Measurements from ENCODE around the gene PRDM10.
A peak's percentile ranks its signal among the peaks of the same experiment; 100 is the strongest.

Gene PRDM10

DNA sequence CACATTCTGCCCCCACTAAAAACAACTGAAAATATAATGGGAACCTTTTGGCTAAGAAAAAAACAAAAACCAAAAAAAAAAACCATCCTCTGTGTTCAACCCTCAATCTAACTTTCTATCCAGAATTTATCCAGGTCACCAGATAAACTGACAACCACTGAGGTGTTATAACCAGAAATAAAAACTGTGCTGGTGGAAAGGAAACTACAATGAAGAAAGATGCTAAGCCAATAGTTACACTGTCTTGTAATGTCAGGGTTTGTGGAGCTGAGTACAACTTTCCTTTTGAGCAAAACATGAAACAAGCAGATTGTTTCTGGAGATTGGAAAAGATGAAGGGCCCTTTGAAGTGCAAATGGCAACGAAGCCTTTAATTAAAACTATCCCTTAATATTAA is 50.8 kb downstream of the PRDM10 start:
- peaks cover 27% of the 10 kb centered on the region for H3K36me3 Mint-ChIP-seq (ENCODE audit: low read depth)

DNA sequence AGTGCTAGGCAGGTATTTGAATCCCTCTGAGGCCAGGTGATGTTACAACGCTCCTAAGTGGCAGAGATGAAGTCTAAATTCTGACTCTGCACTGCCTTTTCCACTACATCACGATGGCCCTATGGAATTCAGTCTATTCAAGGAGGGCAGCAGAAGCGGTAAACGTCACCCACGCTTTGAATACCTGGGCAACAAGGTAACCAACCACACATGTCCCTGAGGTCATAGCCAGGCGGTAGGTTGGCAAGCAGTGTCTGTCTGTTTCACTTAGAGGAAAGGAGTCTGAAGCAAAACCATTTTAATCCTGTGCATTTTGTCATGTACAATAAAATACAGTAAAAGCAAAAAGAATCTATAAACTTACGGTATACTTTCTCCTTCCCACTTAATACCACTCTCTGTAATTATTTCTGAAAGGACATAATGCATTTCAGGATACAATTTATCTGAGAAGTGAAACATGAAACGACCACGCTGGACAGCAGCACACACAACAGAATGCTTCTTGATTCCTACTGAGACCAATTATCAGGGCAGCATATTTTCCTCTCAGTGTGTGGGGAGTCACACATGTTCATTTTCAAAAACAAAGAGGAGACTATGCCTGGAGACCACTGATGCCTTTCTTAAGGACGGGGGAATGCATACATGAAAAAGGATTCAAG is 51.3 kb downstream of the PRDM10 start:
- H3K27me3 Mint-ChIP-seq (ENCODE audit: low read depth, poor library complexity): no peaks in the 10 kb centered on the region
- H3K27ac Mint-ChIP-seq: no peak overlapping the region
- TF ChIP-seq CTCF (IDR thresholded peaks at IDR 0.05): no peak
- H3K9me3 Mint-ChIP-seq: no peaks in the 10 kb centered on the region
- H3K4me1 Mint-ChIP-seq: peaks cover 38% of the 10 kb centered on the region
- H3K36me3 Mint-ChIP-seq (ENCODE audit: low read depth): peaks cover 28% of the 10 kb centered on the region
- no peak for DNase-seq
- H3K4me3 Mint-ChIP-seq: no peak overlapping the region

More for the DNA sequence above, 50.8 kb downstream of the PRDM10 start:
- Mint-ChIP-seq H3K27me3 (ENCODE audit: low read depth, poor library complexity) (no peaks in the 10 kb centered on the region), H3K9me3 (no peaks in the 10 kb centered on the region), H3K4me3 (no peak overlapping the region), H3K4me1 (peaks cover 33% of the 10 kb centered on the region), H3K27ac (peak overlapping the region; percentile 78)
- DNase-seq: no peak
- TF ChIP-seq CTCF (IDR thresholded peaks at IDR 0.05): no peak

GRCh38 chr11:129950101-129951091 is 52.2 kb downstream of the PRDM10 start:
- TF ChIP-seq CTCF (IDR thresholded peaks at IDR 0.05): no peak
- Mint-ChIP-seq H3K27me3 (ENCODE audit: low read depth, poor library complexity) (peaks cover 4% of the 10 kb centered on the region), H3K27ac (peak overlapping the region; percentile 71), H3K4me3 (no peak overlapping the region), H3K9me3 (no peaks in the 10 kb centered on the region), H3K4me1 (peaks cover 39% of the 10 kb centered on the region), H3K36me3 (ENCODE audit: low read depth) (peaks cover 27% of the 10 kb centered on the region)
- DNase-seq: no peak

DNA sequence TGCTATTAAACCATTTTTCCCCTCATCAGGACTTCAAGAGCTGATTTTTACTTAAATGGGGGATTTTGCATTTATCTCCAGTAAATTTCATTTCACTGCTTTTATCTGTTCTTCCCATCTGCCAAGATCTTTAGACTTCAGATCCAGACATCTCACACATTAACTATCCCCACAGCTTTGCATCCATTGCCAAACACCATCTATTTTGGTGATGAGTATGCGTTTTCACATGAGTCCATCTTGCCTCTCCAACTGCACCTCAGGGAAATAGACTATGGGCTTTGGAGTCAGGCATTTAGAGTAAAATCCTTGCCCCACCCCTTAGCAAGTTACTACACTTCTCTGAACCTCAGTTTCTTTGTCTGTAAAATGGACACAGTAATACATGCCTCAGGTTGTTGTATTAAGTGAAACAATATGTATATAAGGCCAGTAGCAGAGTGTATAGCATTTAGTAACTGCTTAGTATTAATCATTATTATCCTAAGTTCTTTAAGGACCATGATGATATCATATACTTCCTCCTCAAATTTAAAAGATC is 53.6 kb downstream of the PRDM10 start:
- no peak overlapping the region for H3K27ac Mint-ChIP-seq
- no peak for DNase-seq
- no peaks in the 10 kb centered on the region for H3K9me3 Mint-ChIP-seq
- H3K4me1 Mint-ChIP-seq: peaks cover 39% of the 10 kb centered on the region
- H3K4me3 Mint-ChIP-seq: no peak overlapping the region
- TF ChIP-seq CTCF (IDR thresholded peaks at IDR 0.05): no peak
- H3K36me3 Mint-ChIP-seq (ENCODE audit: low read depth): peaks cover 32% of the 10 kb centered on the region
- peaks cover 4% of the 10 kb centered on the region for H3K27me3 Mint-ChIP-seq (ENCODE audit: low read depth, poor library complexity)

DNA sequence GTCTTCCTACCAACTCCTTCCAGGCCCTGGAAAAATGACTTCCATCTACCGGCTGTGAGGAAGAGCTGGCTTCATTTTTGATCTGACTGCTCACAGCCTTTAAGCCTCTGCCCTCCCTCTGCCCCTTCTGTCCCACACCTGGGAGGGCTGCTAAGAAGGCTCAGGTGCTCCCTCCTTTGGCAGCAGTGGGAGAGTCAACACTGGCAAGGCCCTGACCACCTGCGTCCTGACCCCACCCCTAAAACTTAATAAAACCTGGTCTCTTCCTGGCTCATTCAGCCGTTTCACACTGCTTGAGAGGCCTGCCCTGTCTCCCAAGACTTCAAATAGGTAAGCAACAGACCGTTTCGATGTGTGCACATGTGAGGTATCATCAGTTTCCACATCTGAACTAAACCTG is 55.2 kb downstream of the PRDM10 start:
- no peak overlapping the region for H3K4me3 Mint-ChIP-seq
- DNase-seq: no peak
- no peaks in the 10 kb centered on the region for H3K9me3 Mint-ChIP-seq
- H3K27ac Mint-ChIP-seq: peak overlapping the region; percentile 83
- no peak for TF ChIP-seq CTCF (IDR thresholded peaks at IDR 0.05)
- peaks cover 39% of the 10 kb centered on the region for H3K36me3 Mint-ChIP-seq (ENCODE audit: low read depth)
- peaks cover 39% of the 10 kb centered on the region for H3K4me1 Mint-ChIP-seq
- H3K27me3 Mint-ChIP-seq (ENCODE audit: low read depth, poor library complexity): peaks cover 4% of the 10 kb centered on the region
